ENCODE data around the gene TRABD2B.

- TF ChIP-seq CTCF (IDR thresholded peaks at IDR 0.05; ENCODE audit: insufficient read depth, low read length, poor library complexity, severe bottlenecking) (no peak), EZH2phosphoT487 (conservative IDR thresholded peaks at IDR 0.05; ENCODE audit: low read length) (no peak)
Measured at GRCh38 chr1:47936916-47937551, 60.2 kb downstream of the TRABD2B start.
